SJSA1 (cell line): ENCODE results near the gene CCDC178. TPM values are rescaled to one million over a fixed set of nuclear protein-coding genes. Genes with fewer than 3 reads are reported as not detected.

Source experiments
- DNase-seq, 2 experiments: peaks; one replicate each; pipeline ENCODE4 v3.0.0-alpha.2; 2015 to 2020; ENCODE audit warnings: low spot score in 2 of 2, low read depth in 1 of 2
- H3K27ac ChIP-seq: fragments of 250-450 bp; sonication (Bioruptor Pico); 2 replicates; pipeline ENCODE4 v1.5.1; 2020; ENCODE audit warnings: mild to moderate bottlenecking, moderate library complexity
- H3K27me3 ChIP-seq: fragments of 250-450 bp; sonication (Bioruptor Pico); replicated peaks from 2 replicates; pipeline ENCODE4 v1.5.1; 2020; ENCODE audit warnings: mild to moderate bottlenecking, moderate library complexity
- H3K36me3 ChIP-seq: fragments of 250-450 bp; sonication (Bioruptor Pico); 2 replicates; pipeline ENCODE4 v1.5.1; 2020; ENCODE audit warnings: mild to moderate bottlenecking
- H3K4me1 ChIP-seq: fragments of 250-450 bp; sonication (Bioruptor Pico); replicated peaks from 2 replicates; pipeline ENCODE4 v1.6.1; 2021; ENCODE audit warnings: mild to moderate bottlenecking
- H3K4me3 ChIP-seq: fragments of 250-450 bp; sonication (Bioruptor Pico); 2 replicates; pipeline ENCODE4 v1.5.1; 2020; ENCODE audit warnings: mild to moderate bottlenecking
- H3K9me3 ChIP-seq: fragments of 250-450 bp; sonication (Bioruptor Pico); replicated peaks from 2 replicates; pipeline ENCODE4 v1.5.1; 2020; ENCODE audit warnings: mild to moderate bottlenecking
- total RNA-seq: library from RNA; depleted of rRNA; stranded (reverse); fragments of >200 nt; shearing (Covaris generic); gene quantifications from 2 replicates; pipeline ENCODE4 v1.2.3, GENCODE V29; 2014; rRNA removed

Gene CCDC178, protein sequence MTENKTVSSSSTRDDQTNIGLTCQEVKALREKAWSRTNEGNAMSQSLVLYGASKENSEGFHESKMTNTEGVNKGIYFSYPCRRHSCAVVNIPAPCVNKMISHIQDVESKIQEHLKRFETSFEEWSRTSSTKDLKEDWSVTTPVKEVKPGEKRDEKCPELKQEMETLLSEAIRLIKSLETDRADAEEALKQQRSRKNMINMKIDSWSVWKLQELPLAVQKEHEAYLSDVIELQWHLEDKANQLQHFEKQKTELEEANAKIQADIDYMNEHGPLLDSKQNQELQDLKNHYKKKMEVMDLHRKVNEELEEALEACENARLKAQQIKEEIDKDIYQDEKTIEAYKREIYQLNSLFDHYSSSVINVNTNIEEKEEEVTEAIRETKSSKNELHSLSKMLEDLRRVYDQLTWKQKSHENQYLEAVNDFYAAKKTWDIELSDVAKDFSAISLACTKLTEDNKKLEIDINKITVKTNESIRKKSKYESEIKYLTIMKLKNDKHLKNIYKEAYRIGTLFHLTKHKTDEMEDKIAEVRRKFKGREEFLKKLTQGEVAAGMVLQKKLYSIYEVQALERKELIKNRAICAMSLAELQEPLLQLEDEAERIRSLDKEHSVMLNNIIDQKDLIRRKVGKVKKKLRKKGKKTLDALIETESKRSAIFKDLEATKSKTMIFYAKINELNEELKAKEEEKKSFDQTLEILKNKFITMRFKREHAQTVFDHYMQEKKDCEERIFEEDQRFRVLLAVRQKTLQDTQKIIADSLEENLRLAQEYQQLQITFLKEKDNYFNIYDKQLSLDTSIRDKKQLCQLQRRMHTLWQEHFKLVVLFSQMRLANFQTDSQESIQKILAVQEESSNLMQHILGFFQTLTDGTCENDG
- not detected in 2 replicates for total RNA-seq

DNA sequence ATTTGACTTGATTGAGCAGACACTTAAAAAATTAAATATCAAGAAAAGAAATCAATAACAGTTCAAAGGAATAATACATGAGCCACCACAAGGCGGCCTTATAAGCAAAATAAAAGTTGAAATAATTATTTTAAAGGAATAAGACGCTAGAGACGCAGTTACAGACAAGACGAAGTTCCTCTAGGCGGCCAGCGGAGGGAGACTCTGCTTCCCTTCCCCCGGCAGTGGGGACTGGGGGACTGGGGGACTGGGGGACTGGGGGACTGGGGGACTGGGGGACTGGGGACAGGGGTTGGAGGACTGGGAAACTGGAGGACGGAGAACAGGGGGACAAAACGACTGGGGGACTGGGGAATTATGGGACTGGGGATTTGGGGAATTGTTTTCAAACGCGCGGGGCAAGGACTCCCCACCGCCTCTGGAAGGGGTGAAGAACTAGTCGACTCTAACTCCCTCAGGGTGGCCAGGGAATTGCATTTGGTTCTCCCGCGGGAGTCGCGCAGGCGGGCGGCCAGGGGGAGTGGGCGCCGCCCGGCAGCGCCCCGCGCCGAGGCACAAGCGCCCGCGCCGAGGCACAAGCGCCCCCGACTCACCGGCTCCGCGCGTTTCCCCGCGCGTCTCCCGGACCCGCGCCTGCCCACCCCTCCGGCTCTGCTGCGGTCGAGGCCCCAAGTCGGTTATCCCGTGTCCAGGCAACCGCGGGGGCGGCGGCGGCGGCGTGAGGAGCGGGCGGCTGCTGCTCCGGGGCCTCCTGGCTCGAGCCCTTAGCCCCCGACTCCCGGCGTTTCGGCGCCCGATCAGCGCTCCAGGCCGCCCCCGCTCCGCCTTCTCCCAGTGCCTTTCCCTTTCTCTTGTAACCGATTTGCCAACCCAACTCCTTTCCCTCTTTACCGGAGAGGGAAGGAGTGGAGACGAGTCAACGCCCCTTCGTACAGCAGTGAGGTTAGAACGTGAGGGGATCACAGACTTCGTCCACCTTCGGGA is at the start of gene CCDC178:
Gene CCDC178, minus strand, starts transcription at position 662 of the 984 bp plus-strand sequence. CDS start 28,633 bp downstream, outside the sequence.
- DNase-seq, result no peak
- Histone ChIP-seq H3K27ac (no peak within 1 kb of the TSS), H3K4me3 (peak within 1 kb of the TSS; percentile 8), H3K4me1 (no peaks in the 10 kb centered on the region), H3K9me3 (no peaks in the 10 kb centered on the region), H3K36me3 (no peaks in the 10 kb centered on the region), H3K27me3 (peaks cover 32% of the 10 kb centered on the region)

DNA sequence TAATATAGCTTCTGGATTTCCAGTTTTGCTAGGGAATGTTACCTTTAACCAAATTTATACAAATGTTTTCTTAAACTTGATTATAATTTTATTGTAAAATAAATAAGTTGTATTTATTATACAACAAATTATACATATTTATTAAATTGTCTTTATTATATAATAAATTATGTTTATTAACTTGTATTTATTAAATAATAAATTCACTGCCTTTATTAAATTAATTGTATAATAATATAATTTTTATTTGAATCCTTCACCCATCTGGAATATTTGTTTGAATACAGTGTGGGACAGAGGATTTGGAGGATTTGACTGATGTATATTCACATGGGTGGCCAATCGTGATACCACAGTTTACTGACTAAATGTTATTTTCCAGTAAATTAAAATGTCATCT is 43.4 kb upstream of the CCDC178 start:
- no peak for DNase-seq
- Histone ChIP-seq H3K27ac (no peak overlapping the region), H3K36me3 (no peaks in the 10 kb centered on the region), H3K27me3 (no peaks in the 10 kb centered on the region), H3K9me3 (no peaks in the 10 kb centered on the region), H3K4me3 (no peak overlapping the region), H3K4me1 (no peaks in the 10 kb centered on the region)

DNA sequence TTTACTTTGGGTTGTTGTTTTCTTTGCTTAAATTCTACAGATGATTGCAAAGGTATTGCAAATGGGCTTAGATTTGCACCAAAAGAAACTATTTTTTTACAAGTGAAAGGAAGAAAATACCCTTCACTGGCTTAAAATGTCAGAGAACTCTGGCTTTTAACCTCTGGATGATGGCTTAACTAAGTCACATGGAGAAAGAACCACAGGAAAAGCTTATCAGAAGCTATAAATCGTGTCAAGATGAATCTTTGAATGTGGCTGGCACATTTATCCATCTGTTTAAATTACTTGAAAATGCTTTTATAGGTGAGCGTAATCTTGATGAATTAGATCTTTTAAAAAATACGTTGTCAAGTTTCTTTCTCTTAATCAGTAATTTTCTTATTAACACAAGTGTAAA is 32.0 kb upstream of the CCDC178 start:
- Histone ChIP-seq H3K4me1 (no peaks in the 10 kb centered on the region), H3K4me3 (no peak overlapping the region), H3K36me3 (no peaks in the 10 kb centered on the region), H3K27ac (no peak overlapping the region), H3K27me3 (no peaks in the 10 kb centered on the region), H3K9me3 (no peaks in the 10 kb centered on the region)
- no peak for DNase-seq

DNA sequence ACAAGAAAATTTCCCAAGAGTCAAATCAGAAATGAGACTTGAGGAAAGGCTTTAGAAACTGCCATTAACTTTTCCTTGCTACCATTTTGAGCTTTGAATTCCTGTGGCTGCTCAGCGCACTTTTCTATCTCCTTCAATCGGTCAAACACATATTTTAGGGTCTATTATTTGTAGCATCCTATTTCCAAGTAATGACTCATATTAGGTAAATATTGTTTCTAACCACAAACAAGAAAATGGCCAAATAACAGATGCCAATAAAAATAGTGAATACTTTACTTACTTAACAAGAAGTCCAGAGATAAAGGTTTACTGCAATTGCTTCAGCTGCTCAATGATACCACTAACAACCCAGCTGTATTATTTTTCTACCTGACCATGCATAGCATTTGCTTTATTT is 29.7 kb upstream of the CCDC178 start:
- H3K27ac ChIP-seq, result no peak overlapping the region
- no peaks in the 10 kb centered on the region for H3K4me1 ChIP-seq
- DNase-seq, result no peak
- no peak overlapping the region for H3K4me3 ChIP-seq
- no peaks in the 10 kb centered on the region for H3K36me3 ChIP-seq
- no peaks in the 10 kb centered on the region for H3K27me3 ChIP-seq
- H3K9me3 ChIP-seq, result no peaks in the 10 kb centered on the region

DNA sequence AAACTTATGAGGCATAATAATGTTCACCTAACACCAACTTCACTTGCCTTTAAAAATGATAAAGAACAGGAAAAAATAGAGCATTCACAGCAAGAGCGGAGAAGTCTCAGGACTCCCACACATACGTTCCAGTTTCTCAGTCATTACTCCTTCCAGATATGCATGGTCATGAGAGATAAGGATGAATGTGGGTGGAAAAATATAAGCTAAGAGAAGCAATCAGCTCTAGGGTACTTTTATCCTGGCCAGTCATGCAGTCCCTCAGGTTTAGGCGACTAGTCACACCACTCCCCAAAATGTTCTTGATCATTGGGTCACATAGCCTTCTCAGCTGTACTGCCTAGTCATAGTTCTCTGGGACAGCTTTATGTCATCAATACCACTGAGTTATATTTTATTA is 29.2 kb upstream of the CCDC178 start:
- Histone ChIP-seq H3K36me3 (no peaks in the 10 kb centered on the region), H3K27me3 (no peaks in the 10 kb centered on the region), H3K27ac (no peak overlapping the region), H3K9me3 (no peaks in the 10 kb centered on the region), H3K4me3 (no peak overlapping the region), H3K4me1 (no peaks in the 10 kb centered on the region)
- no peak for DNase-seq

DNA sequence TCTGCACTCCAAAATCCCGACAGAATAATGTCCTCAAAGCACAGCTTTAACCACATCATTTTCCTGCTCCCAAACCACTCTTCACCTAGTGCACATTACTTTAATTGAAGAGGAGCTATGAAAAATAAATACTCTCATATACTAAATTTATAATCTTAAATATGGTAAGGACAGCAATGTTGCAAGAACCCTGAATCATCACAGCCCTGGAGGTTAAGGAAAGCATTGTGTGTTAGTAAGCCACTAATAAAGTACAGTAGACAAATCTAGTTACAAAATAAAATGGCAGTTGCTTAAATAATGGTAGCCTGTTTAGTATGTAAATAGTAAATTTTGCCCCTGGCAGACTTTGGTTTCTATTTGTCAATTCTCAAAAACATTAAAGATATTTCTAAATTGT is 27.0 kb upstream of the CCDC178 start:
- H3K4me1 ChIP-seq, result no peaks in the 10 kb centered on the region
- H3K36me3 ChIP-seq, result no peaks in the 10 kb centered on the region
- H3K4me3 ChIP-seq, result no peak overlapping the region
- H3K27me3 ChIP-seq, result no peaks in the 10 kb centered on the region
- no peaks in the 10 kb centered on the region for H3K9me3 ChIP-seq
- DNase-seq, result no peak
- H3K27ac ChIP-seq, result no peak overlapping the region

DNA sequence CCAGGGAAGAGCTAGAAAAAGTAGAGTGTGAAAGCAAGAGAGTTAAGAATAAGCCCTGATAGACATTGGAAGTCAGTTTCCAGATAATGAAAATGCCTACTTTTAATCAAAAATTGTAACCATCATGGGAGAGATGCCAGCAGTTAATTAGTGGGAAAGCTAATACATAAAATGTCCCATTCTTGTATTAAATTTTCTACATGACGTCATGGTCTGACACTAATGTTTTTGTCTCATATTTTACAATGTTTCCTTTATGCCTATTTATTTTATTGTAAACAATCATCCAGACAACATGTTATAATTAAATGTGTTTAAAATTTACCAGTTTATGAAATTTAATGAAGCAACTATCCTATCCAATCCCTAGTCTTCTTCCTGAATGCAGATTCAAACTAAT is 26.3 kb upstream of the CCDC178 start:
- Histone ChIP-seq H3K9me3 (no peaks in the 10 kb centered on the region), H3K27me3 (no peaks in the 10 kb centered on the region), H3K36me3 (no peaks in the 10 kb centered on the region), H3K27ac (no peak overlapping the region), H3K4me1 (no peaks in the 10 kb centered on the region), H3K4me3 (no peak overlapping the region)
- no peak for DNase-seq

DNA sequence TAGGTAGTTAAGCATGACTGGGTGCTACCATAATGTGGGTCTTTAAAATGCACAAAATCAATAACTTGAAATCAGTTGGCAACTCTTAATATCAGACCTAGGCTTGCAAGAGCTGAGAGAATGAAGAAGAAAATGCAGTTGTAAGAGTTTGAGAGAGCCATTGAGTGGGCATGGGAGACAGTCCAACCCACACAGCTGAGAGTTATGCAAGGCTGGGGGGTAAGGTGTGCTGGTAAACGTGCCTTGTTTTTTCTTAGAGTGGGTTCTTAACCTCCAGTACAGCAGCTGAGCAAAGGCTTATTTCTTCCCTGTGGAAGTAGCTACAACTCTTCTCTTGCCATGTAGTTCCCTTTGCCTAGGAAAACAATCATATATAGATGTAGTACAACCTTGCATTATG is 20.2 kb upstream of the CCDC178 start:
- no peaks in the 10 kb centered on the region for H3K9me3 ChIP-seq
- no peak overlapping the region for H3K27ac ChIP-seq
- no peaks in the 10 kb centered on the region for H3K36me3 ChIP-seq
- H3K4me3 ChIP-seq, result no peak overlapping the region
- H3K4me1 ChIP-seq, result no peaks in the 10 kb centered on the region
- DNase-seq, result no peak
- H3K27me3 ChIP-seq, result no peaks in the 10 kb centered on the region

DNA sequence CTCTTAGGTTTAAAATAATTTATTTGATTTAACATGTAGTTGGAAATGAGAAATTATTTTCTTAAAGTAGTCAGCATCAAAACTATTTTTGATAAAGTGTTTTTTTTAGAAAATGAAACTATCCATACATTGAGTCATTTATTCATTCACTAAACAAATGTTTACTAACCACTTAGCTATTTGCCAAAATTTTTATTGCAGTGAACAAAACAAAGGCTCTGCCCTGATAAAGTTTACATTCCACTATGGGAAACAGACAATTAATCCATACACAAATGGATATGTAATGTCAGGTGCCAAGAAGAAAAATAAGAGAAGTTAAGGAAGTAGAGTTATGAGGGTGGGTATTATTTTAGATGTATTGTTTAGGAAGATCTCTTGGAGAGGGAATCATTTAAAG is 19.1 kb upstream of the CCDC178 start:
- Histone ChIP-seq H3K4me3 (no peak overlapping the region), H3K4me1 (no peaks in the 10 kb centered on the region), H3K27me3 (no peaks in the 10 kb centered on the region), H3K9me3 (no peaks in the 10 kb centered on the region), H3K36me3 (no peaks in the 10 kb centered on the region), H3K27ac (no peak overlapping the region)
- DNase-seq, result no peak

DNA sequence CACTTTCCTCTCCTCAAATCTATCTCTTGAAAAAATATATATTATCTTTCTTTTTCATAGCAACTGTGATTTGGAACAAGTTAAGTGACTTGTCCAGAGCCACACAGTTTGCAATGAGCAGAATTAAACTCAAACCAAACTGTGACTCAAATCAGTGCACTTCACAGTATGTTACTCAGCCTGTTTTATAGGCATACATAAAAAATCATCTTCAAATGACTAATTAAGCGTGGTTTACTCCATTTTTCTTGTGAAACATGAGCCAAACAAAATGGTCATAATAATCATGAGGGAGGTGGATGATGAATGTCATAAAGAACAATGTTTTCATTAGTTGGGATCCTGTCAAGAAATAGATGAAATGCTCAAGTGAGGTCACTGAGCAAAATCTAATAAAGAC is 6.1 kb upstream of the CCDC178 start:
- Histone ChIP-seq H3K9me3 (no peaks in the 10 kb centered on the region), H3K4me1 (no peaks in the 10 kb centered on the region), H3K27me3 (0 out of 2 replicates have a peak, but pooled peaks cover 6% of the 10 kb centered on the region), H3K36me3 (no peaks in the 10 kb centered on the region), H3K27ac (no peak overlapping the region), H3K4me3 (no peak overlapping the region)
- no peak for DNase-seq

DNA sequence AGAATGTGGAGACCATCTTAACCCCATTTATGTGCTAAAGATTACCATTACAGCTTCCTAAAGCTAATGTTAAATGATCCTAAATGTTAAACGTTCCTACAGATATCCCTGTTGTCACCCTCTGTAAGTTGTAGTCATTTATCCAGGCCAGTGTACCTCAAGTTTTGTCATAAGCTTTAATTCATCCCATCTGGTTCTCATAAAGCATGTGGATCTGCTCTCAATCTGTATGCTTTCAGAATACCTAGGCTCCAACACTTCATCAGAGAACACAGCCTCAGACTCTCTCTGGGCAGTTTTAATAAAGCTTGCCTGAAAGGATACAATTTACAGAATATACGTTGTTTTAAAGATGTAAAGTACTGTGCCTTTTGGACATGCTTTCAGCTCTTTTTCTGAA is 4.2 kb upstream of the CCDC178 start:
- Histone ChIP-seq H3K4me3 (no peak overlapping the region), H3K4me1 (no peaks in the 10 kb centered on the region), H3K9me3 (no peaks in the 10 kb centered on the region), H3K36me3 (no peaks in the 10 kb centered on the region), H3K27ac (no peak overlapping the region), H3K27me3 (peaks cover 20% of the 10 kb centered on the region)
- DNase-seq, result no peak

DNA sequence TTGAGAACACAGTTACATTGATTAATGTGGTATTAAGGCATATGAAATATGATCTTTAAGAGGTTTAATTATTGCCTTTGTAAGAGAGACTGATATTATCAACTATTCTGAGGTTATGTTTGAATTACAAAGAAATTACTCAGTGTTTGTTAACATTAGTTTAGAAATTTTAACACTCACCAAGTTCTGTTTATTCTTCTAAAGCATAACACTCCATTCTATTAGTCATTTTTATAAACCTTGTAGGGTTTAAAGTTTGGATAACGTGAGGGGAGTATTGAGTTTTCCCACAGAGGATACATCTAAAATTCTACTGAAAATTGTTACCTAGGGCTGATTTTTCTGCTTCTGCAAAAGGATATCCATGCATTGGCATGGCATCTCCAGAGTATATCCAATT is 7.7 kb downstream of the CCDC178 start:
- H3K36me3 ChIP-seq, result no peaks in the 10 kb centered on the region
- H3K4me3 ChIP-seq, result no peak overlapping the region
- H3K9me3 ChIP-seq, result no peaks in the 10 kb centered on the region
- H3K27ac ChIP-seq, result no peak overlapping the region
- H3K27me3 ChIP-seq, result peaks cover 3% of the 10 kb centered on the region; the same call in 1 of the 2 replicates
- no peaks in the 10 kb centered on the region for H3K4me1 ChIP-seq
- no peak for DNase-seq

DNA sequence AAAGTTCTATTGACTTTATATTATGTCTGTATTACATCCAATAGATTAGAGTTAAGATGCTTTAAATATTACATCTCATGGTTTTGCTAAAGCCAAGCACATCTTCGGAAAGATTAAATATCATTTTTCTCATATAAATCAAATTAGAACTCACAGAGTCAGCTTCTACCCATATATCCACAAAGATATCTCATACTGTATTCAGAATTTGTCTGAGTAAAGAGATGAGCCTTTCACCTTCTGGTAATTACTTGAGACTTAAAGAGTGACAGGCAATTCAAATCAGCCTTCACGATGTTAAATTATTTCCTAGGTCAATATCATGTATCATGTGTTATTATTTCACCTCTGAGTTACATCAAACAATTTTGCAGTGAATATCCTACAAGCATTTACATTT is 13.0 kb downstream of the CCDC178 start:
- Histone ChIP-seq H3K27ac (no peak overlapping the region), H3K4me1 (no peaks in the 10 kb centered on the region), H3K27me3 (no peaks in the 10 kb centered on the region), H3K36me3 (no peaks in the 10 kb centered on the region), H3K4me3 (no peak overlapping the region), H3K9me3 (no peaks in the 10 kb centered on the region)
- DNase-seq, result no peak
